ENCODE results near the gene VOPP1.

DNA sequence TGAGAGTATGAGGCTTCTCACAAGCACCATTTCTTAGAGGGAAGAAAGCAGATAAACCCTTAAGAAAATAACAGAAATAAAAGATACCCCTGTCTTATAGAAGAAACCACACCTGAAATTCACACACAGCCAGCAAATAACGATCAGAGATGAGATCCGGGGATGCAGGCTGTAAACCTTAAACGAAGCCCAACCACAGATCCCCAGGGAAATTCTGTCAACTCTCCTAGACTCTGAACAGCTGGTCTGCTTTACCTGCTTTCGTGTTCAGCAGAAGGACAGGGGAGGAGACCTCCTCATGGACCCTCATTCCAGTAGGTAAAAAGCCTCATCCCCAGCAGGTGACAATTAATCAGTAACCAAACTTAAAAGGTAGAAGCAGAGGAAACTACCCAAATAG lies 45.0 kb downstream of the VOPP1 start:
- TF ChIP-seq NFYB (CRISPR knock-in tag; conservative IDR thresholded peaks at IDR 0.05; ENCODE audit: low read depth) (no peak), TEAD1 (CRISPR knock-in tag; IDR thresholded peaks at IDR 0.05) (no peak), ZBTB43 (CRISPR knock-in tag; IDR thresholded peaks at IDR 0.05) (no peak)
- TF ChIP-seq, protein P1, sequence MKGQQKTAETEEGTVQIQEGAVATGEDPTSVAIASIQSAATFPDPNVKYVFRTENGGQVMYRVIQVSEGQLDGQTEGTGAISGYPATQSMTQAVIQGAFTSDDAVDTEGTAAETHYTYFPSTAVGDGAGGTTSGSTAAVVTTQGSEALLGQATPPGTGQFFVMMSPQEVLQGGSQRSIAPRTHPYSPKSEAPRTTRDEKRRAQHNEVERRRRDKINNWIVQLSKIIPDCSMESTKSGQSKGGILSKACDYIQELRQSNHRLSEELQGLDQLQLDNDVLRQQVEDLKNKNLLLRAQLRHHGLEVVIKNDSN (CRISPR knock-in tag; IDR thresholded peaks at IDR 0.05) = no peak

Data from WTC11 (cell line).